ENCODE measurements around the gene PELO. TPM values are rescaled to one million over a fixed set of nuclear protein-coding genes. Genes with fewer than 3 reads are reported as not detected.
A peak's percentile ranks its signal among the peaks of the same experiment; 100 is the strongest.
"Not testable (repeated sequence)": the region's sequence is repeated elsewhere in the genome, so short reads cannot be mapped to it uniquely, and the experiment has no call there.

Gene PELO
- total and polyA plus RNA-seq, 2 experiments from 2014 or later = 14.5 to 15.3 TPM

GRCh38 chr5:52743970-52744369 lies 43.7 kb upstream of the PELO start:
- DNase-seq (ENCODE audit: low read depth in 1 of 2, low spot score in 1 of 2) = peak in 1 of 2 donors; percentile 59
- no peak for TF ChIP-seq CTCF (IDR thresholded peaks at IDR 0.05; ENCODE audit: low read depth, low read length)
- Histone ChIP-seq H3K36me3 (no peaks in the 10 kb centered on the region), H3K27ac (no peak overlapping the region), H3K4me3 (no peak overlapping the region), H3K4me1 (ENCODE audit: low read depth) (no peaks in the 10 kb centered on the region), H3K9me3 (ENCODE audit: low read depth) (no peaks in the 10 kb centered on the region), H3K27me3 (no peaks in the 10 kb centered on the region)

- not testable (repeated sequence) for DNase-seq (ENCODE audit: low read depth in 1 of 2, low spot score in 1 of 2); H3K27ac ChIP-seq; H3K36me3 ChIP-seq; H3K4me1 ChIP-seq (ENCODE audit: low read depth); H3K4me3 ChIP-seq; H3K9me3 ChIP-seq (ENCODE audit: low read depth); H3K27me3 ChIP-seq
These were observed 42.8 kb upstream of the PELO start for GRCh38 chr5:52744867-52745458.

GRCh38 chr5:52746539-52746938 lies 41.2 kb upstream of the PELO start:
- H3K9me3 ChIP-seq (ENCODE audit: low read depth) = no peaks in the 10 kb centered on the region
- no peak overlapping the region for H3K27ac ChIP-seq
- no peaks in the 10 kb centered on the region for H3K27me3 ChIP-seq
- H3K4me3 ChIP-seq = no peak overlapping the region
- no peaks in the 10 kb centered on the region for H3K36me3 ChIP-seq
- TF ChIP-seq CTCF (IDR thresholded peaks at IDR 0.05; ENCODE audit: low read depth, low read length) = no peak
- no peaks in the 10 kb centered on the region for H3K4me1 ChIP-seq (ENCODE audit: low read depth)
- DNase-seq (ENCODE audit: low read depth in 1 of 2, low spot score in 1 of 2) = peak in 1 of 2 donors; percentile 53

GRCh38 chr5:52748590-52748989 lies 39.1 kb upstream of the PELO start:
- no peaks in the 10 kb centered on the region for H3K27me3 ChIP-seq
- no peak overlapping the region for H3K27ac ChIP-seq
- TF ChIP-seq CTCF (IDR thresholded peaks at IDR 0.05; ENCODE audit: low read depth, low read length) = no peak
- H3K4me1 ChIP-seq (ENCODE audit: low read depth) = no peaks in the 10 kb centered on the region
- H3K4me3 ChIP-seq = no peak overlapping the region
- H3K36me3 ChIP-seq = no peaks in the 10 kb centered on the region
- no peak for DNase-seq (ENCODE audit: low read depth in 1 of 2, low spot score in 1 of 2)
- no peaks in the 10 kb centered on the region for H3K9me3 ChIP-seq (ENCODE audit: low read depth)

- no peaks in the 10 kb centered on the region for H3K9me3 ChIP-seq (ENCODE audit: low read depth)
- no peaks in the 10 kb centered on the region for H3K4me1 ChIP-seq (ENCODE audit: low read depth)
- H3K27ac ChIP-seq = no peak overlapping the region
- H3K36me3 ChIP-seq = no peaks in the 10 kb centered on the region
- H3K4me3 ChIP-seq = no peak overlapping the region
- H3K27me3 ChIP-seq = no peaks in the 10 kb centered on the region
- DNase-seq (ENCODE audit: low read depth in 1 of 2, low spot score in 1 of 2) = no peak
- no peak for TF ChIP-seq CTCF (IDR thresholded peaks at IDR 0.05; ENCODE audit: low read depth, low read length)
These were observed 38.0 kb upstream of the PELO start for GRCh38 chr5:52749666-52750065.

- H3K9me3 ChIP-seq (ENCODE audit: low read depth) = no peaks in the 10 kb centered on the region
- no peak overlapping the region for H3K27ac ChIP-seq
- H3K4me3 ChIP-seq = no peak overlapping the region
- peak in 1 of 2 donors; percentile 17 for DNase-seq (ENCODE audit: low read depth in 1 of 2, low spot score in 1 of 2)
- no peak for TF ChIP-seq CTCF (IDR thresholded peaks at IDR 0.05; ENCODE audit: low read depth, low read length)
- no peaks in the 10 kb centered on the region for H3K36me3 ChIP-seq
- no peaks in the 10 kb centered on the region for H3K27me3 ChIP-seq
- no peaks in the 10 kb centered on the region for H3K4me1 ChIP-seq (ENCODE audit: low read depth)
These were observed 36.6 kb upstream of the PELO start for GRCh38 chr5:52751137-52751536.

All from cardiac muscle cell (in vitro differentiated cells and primary cell).